Activated CD4-positive, alpha-beta T cell treated with anti-CD3 and anti-CD28 coated beads, Interleukin-2, amount 10 ng/mL, durations not matched to agents 24 days and 14 days (primary cell): Measurements from ENCODE around the gene ARGLU1. TPM values are rescaled to one million over a fixed set of nuclear protein-coding genes. Genes with fewer than 3 reads are reported as not detected.

Source experiments
- DNase-seq: peaks from one replicate; pipeline ENCODE4 v3.0.0; 2022
- H3K27ac Mint-ChIP-seq: one replicate; pipeline ENCODE4 v1.8.0; 2022; ENCODE audit warnings: mild to moderate bottlenecking, mixed read lengths
- H3K27me3 Mint-ChIP-seq: one replicate; pipeline ENCODE4 v1.8.0; 2022; ENCODE audit warnings: mixed read lengths
- H3K36me3 Mint-ChIP-seq: one replicate; pipeline ENCODE4 v1.8.0; 2022; ENCODE audit warnings: low read depth, mild to moderate bottlenecking, mixed read lengths
- H3K4me1 Mint-ChIP-seq: one replicate; pipeline ENCODE4 v1.8.0; 2021; ENCODE audit warnings: mixed read lengths
- H3K4me3 Mint-ChIP-seq: one replicate; pipeline ENCODE4 v1.8.0; 2022; ENCODE audit warnings: mild to moderate bottlenecking, moderate library complexity, mixed read lengths
- H3K9me3 Mint-ChIP-seq: one replicate; pipeline ENCODE4 v1.8.0; 2021; ENCODE audit warnings: mixed read lengths
- intact Hi-C: fragments of 100-400 bp; cut with micrococcal nuclease; formaldehyde crosslinking; loops from one replicate; pipeline ENCODE4 v1.15.1; 2023
- total RNA-seq: library from RNA; stranded (reverse); gene quantifications from 2 replicates; pipeline ENCODE4 v1.2.3, GENCODE V29; 2022

The ARGLU1 gene
- total RNA-seq, 1 donor from 2014 or later = 96.8 TPM

DNA sequence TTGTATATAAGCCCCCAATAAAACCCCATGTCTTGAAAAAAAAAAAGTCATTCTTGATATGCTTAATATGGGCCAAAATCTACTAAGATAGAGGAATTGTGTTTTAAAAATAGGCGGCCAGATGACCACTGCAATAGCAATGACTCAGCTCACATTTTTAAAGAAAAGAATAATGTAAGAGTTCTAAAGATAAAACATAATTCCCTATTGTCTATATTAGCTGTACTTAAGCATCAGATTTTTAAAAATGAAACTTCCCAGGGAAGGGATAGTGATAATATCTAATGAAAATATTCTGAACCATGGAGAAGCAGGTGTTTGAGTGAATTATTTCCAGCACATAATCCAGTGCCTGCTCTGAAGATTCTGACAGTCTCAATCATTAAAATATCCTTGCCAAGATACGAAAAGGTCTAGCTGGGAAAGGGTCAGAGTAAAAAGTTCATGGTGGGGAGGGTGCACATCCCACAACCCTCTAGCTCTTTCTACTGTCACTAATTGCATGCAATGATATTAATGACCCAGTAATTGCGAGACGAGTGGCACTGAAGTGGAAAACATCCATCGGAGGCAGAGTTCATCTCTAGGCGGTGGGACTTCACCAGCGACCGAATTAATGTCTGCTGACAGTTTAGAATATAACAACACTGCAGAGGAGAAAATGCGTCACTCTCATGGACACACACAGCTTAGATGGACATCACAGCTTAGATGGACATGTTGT is 64.0 kb downstream of the ARGLU1 start:
- Mint-ChIP-seq H3K4me3 (no peak overlapping the region), H3K27me3 (peaks cover 18% of the 10 kb centered on the region), H3K36me3 (no peaks in the 10 kb centered on the region), H3K4me1 (peaks cover 6% of the 10 kb centered on the region), H3K27ac (no peak overlapping the region), H3K9me3 (no peaks in the 10 kb centered on the region)
- intact Hi-C loops = no loop called here
- DNase-seq = no peak

DNA sequence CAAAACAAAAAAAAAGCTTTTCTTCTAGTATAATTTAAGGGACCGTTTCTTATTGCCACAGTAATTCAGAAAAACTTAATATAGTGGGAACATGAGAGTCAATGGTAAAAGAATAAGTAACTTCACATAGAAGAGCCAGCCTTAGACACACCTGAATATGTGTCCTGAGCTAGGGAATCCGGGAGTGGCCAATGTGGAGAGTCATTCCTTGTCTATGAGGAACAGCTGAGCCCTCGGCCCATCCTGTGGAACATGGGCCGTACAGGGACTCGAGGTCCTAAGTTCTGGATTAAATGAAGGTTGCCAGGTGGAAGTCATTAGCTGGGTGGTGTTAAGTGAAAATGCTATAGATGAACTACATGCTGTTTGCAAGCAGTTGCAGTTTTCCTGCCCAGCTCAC is 64.7 kb downstream of the ARGLU1 start:
- Mint-ChIP-seq H3K4me1 (peaks cover 6% of the 10 kb centered on the region), H3K27ac (no peak overlapping the region), H3K4me3 (no peak overlapping the region), H3K9me3 (no peaks in the 10 kb centered on the region), H3K27me3 (peaks cover 23% of the 10 kb centered on the region), H3K36me3 (no peaks in the 10 kb centered on the region)
- no peak for DNase-seq
- intact Hi-C loops = no loop called here

DNA sequence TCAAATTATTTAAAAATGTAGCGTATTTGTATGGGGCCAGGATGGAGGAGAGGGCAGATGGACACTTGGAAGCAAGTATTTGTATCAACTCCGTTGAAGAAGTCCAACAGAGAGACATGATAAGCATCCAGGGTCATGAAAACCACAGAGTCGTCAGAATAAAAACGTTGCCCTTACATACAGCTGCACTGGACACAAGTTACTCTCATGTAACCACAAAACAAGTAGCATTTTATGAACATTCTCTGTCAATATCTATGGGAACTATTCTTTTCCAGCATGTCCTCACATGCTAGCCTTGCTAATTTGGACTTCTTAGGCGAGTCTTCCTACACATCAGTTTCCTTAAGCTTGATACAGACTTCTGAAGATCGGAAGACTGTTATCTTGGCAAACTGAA is 67.5 kb downstream of the ARGLU1 start:
- H3K4me1 Mint-ChIP-seq = peaks cover 4% of the 10 kb centered on the region
- DNase-seq = no peak
- H3K27me3 Mint-ChIP-seq = peaks cover 39% of the 10 kb centered on the region
- no peak overlapping the region for H3K4me3 Mint-ChIP-seq
- H3K9me3 Mint-ChIP-seq = no peaks in the 10 kb centered on the region
- intact Hi-C loops = no loop called here
- H3K27ac Mint-ChIP-seq = no peak overlapping the region
- H3K36me3 Mint-ChIP-seq = no peaks in the 10 kb centered on the region

DNA sequence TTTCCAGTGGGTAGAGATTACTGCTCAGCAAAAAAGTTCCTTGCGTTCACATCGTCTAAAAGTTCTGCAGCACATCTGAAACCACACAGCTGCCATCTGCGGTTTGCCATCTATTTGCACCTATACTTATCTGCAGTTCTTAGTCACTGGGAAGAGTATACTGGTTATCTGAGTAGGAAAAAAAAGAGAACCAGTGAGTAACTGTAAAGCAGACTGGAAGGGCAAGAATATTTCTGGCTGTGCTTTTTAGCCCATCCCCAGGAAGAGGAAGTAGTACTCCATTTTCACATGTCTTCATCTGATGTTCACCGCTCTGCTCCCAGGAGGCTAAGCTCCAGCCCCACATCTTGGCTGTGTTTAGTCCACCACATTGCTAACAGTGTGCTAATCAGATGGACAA is 68.0 kb downstream of the ARGLU1 start:
- no peaks in the 10 kb centered on the region for H3K36me3 Mint-ChIP-seq
- peaks cover 40% of the 10 kb centered on the region for H3K27me3 Mint-ChIP-seq
- no peak overlapping the region for H3K4me3 Mint-ChIP-seq

DNA sequence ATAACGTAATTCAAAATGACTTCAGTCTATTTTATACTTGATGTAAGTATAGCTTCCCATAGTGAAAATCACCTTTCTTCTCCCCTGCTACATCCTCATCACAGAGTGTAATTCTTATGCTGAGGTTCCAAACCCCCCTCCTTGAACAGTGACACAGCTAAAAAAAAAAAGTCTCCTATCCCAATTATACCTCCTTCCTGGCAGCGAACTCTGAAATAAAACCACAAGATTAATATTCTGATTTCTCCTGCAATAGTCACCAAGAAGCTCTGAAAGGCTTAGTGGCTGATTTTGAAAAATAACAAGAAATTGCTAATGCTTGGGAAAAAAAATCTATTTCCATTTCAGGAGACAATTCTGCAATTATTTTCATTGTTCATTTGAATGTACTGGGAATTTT is 68.8 kb downstream of the ARGLU1 start:
- Mint-ChIP-seq H3K4me1 (peaks cover 4% of the 10 kb centered on the region), H3K36me3 (no peaks in the 10 kb centered on the region), H3K9me3 (no peaks in the 10 kb centered on the region), H3K27me3 (peaks cover 41% of the 10 kb centered on the region), H3K27ac (no peak overlapping the region), H3K4me3 (no peak overlapping the region)
- DNase-seq = no peak
- intact Hi-C loops = no loop called here

More for the DNA sequence above, 68.0 kb downstream of the ARGLU1 start:
- DNase-seq = no peak
- no peak overlapping the region for H3K27ac Mint-ChIP-seq
- H3K9me3 Mint-ChIP-seq = no peaks in the 10 kb centered on the region
- intact Hi-C loops = no loop called here
- peaks cover 4% of the 10 kb centered on the region for H3K4me1 Mint-ChIP-seq

DNA sequence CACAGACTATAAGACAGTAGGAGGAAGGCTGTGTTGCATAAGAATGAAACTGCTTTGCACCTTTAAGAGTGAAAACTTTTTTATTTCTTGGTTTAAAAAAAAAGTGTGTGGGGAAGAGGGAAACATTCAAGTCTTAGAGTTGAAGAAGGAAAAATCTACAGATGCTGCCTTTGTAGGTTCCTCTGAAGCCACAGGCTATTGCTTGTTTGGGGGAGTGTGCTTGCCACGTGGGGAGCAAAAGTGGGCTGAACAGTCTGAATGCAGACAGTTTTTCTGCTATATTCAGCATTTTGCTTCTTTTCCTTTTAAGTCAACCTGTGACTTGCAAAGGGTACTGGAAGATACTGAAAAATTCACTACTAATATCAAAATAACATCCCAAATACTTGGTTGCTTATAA is 69.4 kb downstream of the ARGLU1 start:
- peaks cover 46% of the 10 kb centered on the region for H3K27me3 Mint-ChIP-seq

DNA sequence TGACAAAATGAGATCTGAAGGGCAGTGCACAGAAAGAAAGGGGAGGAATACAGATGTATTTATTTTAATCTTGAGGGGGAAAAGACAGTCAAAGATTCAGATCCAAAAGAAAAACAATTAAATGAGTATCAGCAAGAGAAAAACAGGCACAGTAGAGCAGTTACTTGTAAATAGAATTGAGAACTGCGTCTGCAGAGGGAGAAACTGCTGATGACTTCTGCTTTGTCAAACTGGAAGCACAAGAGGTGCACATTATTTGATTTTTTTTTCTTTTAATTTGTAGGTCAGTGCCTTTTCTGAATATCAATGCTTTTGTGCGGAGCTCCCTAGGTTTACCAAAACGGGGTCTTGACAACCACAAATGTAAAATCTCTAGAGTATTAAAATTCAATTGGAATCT is 69.8 kb downstream of the ARGLU1 start:
- peaks cover 48% of the 10 kb centered on the region for H3K27me3 Mint-ChIP-seq
- H3K36me3 Mint-ChIP-seq = no peaks in the 10 kb centered on the region
- H3K27ac Mint-ChIP-seq = no peak overlapping the region
- intact Hi-C loops = no loop called here
- peaks cover 10% of the 10 kb centered on the region for H3K4me1 Mint-ChIP-seq
- DNase-seq = no peak
- no peaks in the 10 kb centered on the region for H3K9me3 Mint-ChIP-seq
- H3K4me3 Mint-ChIP-seq = no peak overlapping the region

More for the DNA sequence above, 69.4 kb downstream of the ARGLU1 start:
- Mint-ChIP-seq H3K36me3 (no peaks in the 10 kb centered on the region), H3K9me3 (no peaks in the 10 kb centered on the region), H3K27ac (no peak overlapping the region), H3K4me3 (no peak overlapping the region), H3K4me1 (peaks cover 8% of the 10 kb centered on the region)
- DNase-seq = no peak
- intact Hi-C loops = no loop called here

DNA sequence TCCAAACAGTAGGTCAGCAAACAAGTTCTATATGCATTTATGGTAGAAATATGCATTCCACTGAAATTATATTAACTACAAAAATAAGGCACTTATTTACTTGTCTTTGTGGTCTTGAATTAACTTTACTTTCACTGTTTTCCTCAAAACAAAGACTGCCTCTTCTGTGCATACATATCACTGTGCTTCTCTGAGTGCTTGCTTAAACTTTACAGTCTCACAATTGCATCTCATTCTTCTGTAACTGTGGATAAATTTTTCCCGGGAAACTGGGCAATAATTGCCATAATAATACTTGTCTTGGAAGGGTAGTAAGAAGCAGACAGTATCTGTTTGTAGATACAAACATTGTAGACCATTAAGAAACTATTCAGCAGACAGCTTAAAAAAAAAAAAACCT is 70.9 kb downstream of the ARGLU1 start:
- Mint-ChIP-seq H3K36me3 (no peaks in the 10 kb centered on the region), H3K4me3 (no peak overlapping the region), H3K4me1 (peaks cover 10% of the 10 kb centered on the region), H3K27ac (no peak overlapping the region), H3K27me3 (peaks cover 52% of the 10 kb centered on the region), H3K9me3 (no peaks in the 10 kb centered on the region)
- intact Hi-C loops = no loop called here
- DNase-seq = no peak

DNA sequence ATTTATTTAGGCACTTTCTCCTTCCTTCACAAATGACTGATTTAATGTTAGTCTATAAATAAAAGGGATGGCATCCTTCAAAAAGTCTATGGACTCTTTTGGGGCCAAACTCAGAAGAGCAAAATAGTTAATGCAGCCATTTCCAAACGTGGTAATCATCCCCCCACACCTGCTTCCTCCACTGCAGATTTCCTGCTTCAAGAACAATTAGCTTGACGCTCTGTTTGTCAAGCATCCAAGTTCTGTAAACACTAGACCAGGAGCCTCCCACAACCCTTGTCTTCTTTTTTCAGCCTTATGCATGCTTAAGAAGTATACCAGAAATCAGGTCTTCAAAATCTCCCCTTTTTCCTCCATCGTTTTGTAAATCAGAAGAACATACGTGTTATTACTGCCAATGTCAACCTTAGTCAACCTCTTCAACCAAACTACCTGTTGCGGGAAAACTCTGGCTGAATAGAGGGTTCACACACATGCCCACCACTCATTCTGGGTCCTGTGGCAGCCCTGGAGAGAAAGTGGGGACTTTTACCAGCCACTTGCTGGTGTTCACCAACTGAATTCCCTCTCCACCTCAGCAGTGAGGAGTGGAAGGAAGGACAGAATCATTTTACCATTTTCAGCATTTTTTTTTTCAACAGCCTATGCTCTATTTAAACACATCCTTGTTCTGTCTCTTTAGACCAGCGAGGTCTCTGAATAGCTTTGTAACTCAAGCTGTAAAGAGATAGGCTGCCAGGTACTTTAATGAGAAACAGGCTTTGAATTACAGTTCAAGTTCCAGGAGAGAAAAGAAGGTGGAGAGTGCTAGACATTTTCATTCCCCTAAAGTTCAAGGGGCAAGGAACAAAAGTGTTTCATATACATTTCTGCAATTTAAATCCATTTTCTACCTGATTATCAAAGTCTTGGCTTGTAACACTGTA is 71.6 kb downstream of the ARGLU1 start:
- H3K27ac Mint-ChIP-seq = no peak overlapping the region
- peaks cover 58% of the 10 kb centered on the region for H3K27me3 Mint-ChIP-seq
- H3K36me3 Mint-ChIP-seq = no peaks in the 10 kb centered on the region
- H3K9me3 Mint-ChIP-seq = no peaks in the 10 kb centered on the region
- no peak overlapping the region for H3K4me3 Mint-ChIP-seq
- H3K4me1 Mint-ChIP-seq = peaks cover 10% of the 10 kb centered on the region
- DNase-seq = no peak
- intact Hi-C loops = no loop called here

DNA sequence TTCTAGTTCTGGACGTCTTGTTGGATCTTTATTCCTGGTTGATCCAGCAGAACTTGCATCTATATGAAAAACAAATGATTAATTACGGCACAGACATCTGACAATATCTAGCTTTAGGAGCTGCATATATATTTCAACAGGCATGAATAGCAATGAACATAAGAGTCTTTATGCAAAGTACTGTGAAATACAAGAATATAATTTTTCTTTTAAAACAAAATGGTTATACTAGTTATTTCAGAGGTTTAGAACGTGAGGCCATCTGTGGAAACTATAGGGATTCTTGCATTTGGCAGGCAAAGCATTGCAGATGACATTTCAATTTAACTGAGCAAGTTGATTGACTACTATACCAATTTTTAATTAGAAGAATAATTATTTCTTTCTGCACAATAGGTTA is 73.0 kb downstream of the ARGLU1 start:
- Mint-ChIP-seq H3K4me1 (peaks cover 15% of the 10 kb centered on the region), H3K9me3 (no peaks in the 10 kb centered on the region), H3K36me3 (no peaks in the 10 kb centered on the region), H3K4me3 (no peak overlapping the region), H3K27ac (no peak overlapping the region), H3K27me3 (peaks cover 59% of the 10 kb centered on the region)
- intact Hi-C loops = no loop called here
- no peak for DNase-seq

DNA sequence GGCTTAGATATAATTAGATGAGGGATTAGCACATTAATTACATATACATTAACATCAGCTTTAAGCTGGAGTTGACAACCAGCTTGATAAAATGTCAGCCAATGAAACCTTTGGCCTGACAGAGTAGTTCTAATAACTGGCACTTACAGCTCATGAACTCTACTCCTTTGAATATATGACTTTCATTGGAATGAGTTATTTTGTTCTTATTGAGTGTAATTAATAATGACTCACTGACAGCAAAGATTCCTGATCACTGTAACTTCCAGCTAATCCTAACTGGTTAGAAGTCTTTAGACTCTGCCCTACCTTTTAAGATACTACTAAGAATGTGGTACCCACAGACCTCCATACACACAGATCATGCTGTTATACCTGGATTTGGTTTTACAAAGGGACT is 73.4 kb downstream of the ARGLU1 start:
- H3K4me3 Mint-ChIP-seq = no peak overlapping the region
- H3K36me3 Mint-ChIP-seq = no peaks in the 10 kb centered on the region
- H3K27me3 Mint-ChIP-seq = peaks cover 60% of the 10 kb centered on the region
- no peaks in the 10 kb centered on the region for H3K9me3 Mint-ChIP-seq
- no peak for DNase-seq
- intact Hi-C loops = no loop called here
- peaks cover 13% of the 10 kb centered on the region for H3K4me1 Mint-ChIP-seq
- no peak overlapping the region for H3K27ac Mint-ChIP-seq

DNA sequence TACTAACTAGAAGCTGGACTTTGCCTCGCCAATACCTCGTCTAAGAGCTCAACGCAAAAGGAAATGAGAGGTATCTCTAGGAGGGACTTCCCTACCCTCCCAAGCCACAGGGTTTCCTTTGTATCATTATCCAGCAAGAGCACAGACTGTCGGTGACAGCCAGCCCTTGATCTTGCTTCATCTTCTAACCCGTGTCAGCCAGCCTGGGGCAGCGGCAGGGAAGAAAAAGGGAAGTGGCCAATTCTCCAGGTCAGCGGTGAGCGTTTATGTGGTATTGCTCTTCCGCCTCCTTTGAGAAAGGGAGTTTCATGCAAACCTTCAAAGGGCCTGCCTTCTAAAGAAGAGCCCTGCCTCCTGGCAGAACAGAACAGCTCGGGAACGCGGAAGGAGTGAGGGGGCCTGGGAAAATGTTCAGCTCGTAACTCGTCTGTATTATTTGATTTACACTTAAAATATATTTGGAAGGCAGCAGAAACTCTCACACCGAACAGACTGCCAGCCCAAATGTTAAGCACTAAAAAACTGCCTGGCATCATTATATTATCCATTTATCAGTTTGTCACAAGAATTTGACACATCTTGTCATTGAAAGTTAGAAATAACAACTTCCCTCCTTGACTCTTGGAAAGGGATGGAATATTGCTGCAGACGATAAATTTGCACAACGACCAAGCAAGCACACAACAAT is 74.3 kb downstream of the ARGLU1 start:
- intact Hi-C loops = no loop called here
- DNase-seq = peak; percentile 62
- Mint-ChIP-seq H3K36me3 (no peaks in the 10 kb centered on the region), H3K27ac (no peak overlapping the region), H3K4me3 (no peak overlapping the region), H3K27me3 (peaks cover 59% of the 10 kb centered on the region), H3K9me3 (no peaks in the 10 kb centered on the region), H3K4me1 (peaks cover 13% of the 10 kb centered on the region)

DNA sequence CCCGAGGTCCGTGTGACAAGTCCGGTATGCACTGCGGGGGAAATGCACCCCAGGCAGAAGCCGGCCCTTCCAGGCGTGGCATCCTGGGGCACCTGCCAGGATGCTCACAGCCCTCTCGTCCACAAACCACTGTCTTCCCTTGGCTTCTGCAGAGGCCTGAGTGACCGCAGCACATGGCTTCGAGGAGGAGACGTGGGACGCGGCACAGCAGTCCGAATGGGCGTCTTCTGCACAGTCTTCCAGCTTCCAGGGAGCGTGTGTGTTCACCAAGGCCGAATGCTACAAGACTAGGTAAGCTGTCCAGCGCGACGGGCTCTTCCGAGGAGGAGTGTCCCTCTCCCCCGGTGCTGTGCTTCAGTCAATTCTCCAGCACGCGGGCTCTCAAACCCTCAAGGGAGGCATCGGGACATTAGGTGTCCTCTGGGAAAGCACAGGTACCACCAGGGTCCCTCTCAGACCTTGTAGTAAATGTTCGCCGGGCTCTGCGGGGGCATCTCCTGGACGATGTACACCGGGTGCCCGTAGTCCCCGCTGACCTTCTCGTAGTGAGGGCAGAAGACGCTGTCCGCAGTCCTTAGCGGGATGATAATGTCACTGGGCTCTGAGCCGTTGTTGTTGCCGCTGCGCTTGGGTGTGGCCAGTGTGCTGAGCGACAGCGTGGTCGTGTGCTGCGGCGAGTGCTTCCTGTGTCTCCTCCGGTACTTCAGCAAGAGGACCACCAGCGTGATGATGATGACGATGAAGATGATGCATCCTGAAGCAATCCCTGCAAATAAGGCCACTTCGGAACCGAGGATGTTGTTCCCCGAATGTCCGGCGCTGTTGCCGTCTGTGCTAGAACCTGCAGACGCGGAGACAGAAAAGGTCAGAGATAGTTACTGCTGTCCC is 75.1 kb downstream of the ARGLU1 start:
- no peak overlapping the region for H3K27ac Mint-ChIP-seq
- H3K4me3 Mint-ChIP-seq = no peak overlapping the region
- H3K27me3 Mint-ChIP-seq = peaks cover 52% of the 10 kb centered on the region
- no peaks in the 10 kb centered on the region for H3K36me3 Mint-ChIP-seq
- intact Hi-C loops = no loop called here
- peaks cover 13% of the 10 kb centered on the region for H3K4me1 Mint-ChIP-seq
- no peaks in the 10 kb centered on the region for H3K9me3 Mint-ChIP-seq
- DNase-seq = no peak
